Measurements from ENCODE around the gene RHNO1.

Gene RHNO1

DNA sequence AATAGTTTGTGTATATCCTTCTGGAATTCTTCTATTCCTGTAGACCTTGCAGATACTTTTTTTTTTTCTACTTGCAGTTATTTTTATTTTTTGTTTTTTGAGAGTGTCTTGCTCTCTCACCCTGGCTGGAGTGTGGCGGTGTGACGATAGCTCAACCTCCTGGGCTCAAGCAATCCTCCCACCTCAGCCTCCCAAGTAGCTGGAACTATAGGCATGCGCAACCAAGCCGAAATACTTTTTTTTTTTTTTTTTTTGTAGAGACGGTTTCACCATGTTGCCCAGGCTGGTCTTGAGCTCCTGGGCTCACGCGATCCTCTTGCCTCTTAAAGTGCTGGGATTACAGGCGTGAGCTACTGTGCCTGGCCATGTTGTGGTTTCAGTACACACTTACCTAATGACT lies 23.6 kb downstream of the RHNO1 start:
- no peak for DNase-seq (ENCODE audit: low spot score)
- no peaks in the 10 kb centered on the region for H3K27me3 Mint-ChIP-seq (ENCODE audit: low read depth)
- no peaks in the 10 kb centered on the region for H3K4me1 Mint-ChIP-seq (ENCODE audit: low read depth)
- H3K9me3 Mint-ChIP-seq, result no peaks in the 10 kb centered on the region
- H3K27ac Mint-ChIP-seq, result no peak overlapping the region
- H3K36me3 Mint-ChIP-seq (ENCODE audit: low read depth), result no peaks in the 10 kb centered on the region
- no peak overlapping the region for H3K4me3 Mint-ChIP-seq

DNA sequence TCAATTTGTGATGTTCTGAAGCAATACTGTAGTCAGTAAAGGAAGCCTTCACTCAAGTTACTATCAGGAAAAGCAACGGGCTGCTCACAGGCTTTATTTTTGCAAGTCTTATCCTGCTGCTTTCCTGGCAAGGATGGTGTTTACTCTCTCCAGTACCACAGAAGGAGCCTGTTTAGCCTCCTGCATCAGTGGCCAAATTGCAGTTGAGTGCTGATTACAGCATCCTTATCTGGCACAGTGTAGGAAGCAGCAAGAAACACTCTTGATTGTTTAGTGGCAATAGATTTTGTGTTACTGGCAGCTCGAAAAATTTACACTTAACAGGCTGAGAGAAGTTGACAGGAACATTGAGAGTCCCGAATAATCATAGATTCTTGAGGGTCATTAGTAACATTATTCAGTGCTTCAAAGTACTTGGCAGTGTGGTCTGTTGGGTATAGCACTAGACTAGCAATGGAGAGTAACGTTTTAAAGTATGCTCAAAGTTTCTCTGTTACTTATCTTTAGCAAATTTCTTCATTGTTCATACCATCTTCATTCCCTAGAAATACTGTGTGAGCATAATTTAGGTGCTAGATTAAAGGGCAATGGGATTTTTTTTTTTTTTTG lies 25.4 kb downstream of the RHNO1 start:
- Mint-ChIP-seq H3K36me3 (ENCODE audit: low read depth) (no peaks in the 10 kb centered on the region), H3K4me1 (ENCODE audit: low read depth) (no peaks in the 10 kb centered on the region), H3K27ac (no peak overlapping the region), H3K4me3 (no peak overlapping the region), H3K9me3 (no peaks in the 10 kb centered on the region), H3K27me3 (ENCODE audit: low read depth) (no peaks in the 10 kb centered on the region)
- DNase-seq (ENCODE audit: low spot score), result no peak

DNA sequence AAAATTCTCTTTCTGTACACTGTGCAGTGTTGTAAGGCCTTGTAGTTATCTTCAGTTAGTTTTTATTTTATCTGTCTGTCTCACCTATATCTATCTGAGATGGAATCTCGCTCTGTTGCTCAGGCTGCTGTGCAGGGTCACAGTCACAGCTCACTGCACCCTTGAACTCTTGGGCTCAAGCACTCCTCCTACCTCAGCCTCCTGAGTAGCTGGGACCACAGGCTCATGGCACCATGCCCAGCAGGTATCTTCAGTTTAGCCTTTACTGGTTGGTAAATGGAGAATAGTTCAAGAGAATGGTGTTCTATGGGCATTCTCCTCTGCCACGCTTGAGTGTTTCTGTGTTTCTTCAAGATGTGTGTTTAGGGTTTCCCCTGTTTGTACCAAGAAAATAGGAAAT lies 27.2 kb downstream of the RHNO1 start:
- Mint-ChIP-seq H3K27me3 (ENCODE audit: low read depth) (no peaks in the 10 kb centered on the region), H3K36me3 (ENCODE audit: low read depth) (no peaks in the 10 kb centered on the region), H3K9me3 (no peaks in the 10 kb centered on the region), H3K4me3 (no peak overlapping the region), H3K27ac (no peak overlapping the region), H3K4me1 (ENCODE audit: low read depth) (no peaks in the 10 kb centered on the region)
- no peak for DNase-seq (ENCODE audit: low spot score)

DNA sequence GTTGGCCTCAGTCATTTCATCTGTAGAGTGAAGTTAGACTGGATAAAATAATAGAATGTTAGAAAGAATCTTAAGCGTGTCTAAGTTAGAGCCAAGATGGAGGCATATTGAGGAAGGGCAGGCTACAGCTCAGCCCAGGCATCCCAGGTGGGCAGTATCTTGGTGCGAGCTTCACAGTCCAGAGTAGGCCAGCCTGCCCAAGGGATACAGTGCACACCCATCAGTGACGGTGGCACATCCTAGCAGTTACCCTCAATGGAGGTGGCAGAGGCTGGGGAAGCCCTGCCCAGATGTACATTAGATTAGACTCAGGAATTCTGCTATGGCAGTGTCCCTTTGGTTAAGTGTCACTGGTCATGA lies 35.2 kb downstream of the RHNO1 start:
- Mint-ChIP-seq H3K27me3 (ENCODE audit: low read depth) (no peaks in the 10 kb centered on the region), H3K36me3 (ENCODE audit: low read depth) (no peaks in the 10 kb centered on the region), H3K4me3 (no peak overlapping the region), H3K9me3 (no peaks in the 10 kb centered on the region), H3K4me1 (ENCODE audit: low read depth) (no peaks in the 10 kb centered on the region), H3K27ac (no peak overlapping the region)
- no peak for DNase-seq (ENCODE audit: low spot score)

DNA sequence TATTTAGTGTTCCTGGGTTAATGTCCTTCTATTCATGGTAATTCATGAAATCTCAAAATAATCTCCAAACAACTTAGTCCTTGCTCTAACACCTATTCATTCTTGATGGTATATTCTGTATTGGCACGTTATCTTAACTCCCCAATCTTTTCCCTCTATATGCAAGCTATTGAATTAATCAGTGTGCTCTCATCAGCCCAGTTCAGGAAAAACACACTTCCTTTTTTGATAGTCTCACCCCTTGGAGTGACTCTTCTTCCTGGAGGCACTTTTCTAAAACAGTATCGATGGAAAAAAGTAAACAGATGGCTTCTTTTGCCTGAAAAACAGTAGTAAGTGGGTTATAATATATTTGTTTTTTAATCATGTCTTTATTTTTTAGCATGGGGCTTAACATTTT lies 42.2 kb downstream of the RHNO1 start:
- no peak for DNase-seq (ENCODE audit: low spot score)
- Mint-ChIP-seq H3K4me3 (no peak overlapping the region), H3K9me3 (no peaks in the 10 kb centered on the region), H3K36me3 (ENCODE audit: low read depth) (no peaks in the 10 kb centered on the region), H3K27ac (no peak overlapping the region), H3K27me3 (ENCODE audit: low read depth) (no peaks in the 10 kb centered on the region), H3K4me1 (ENCODE audit: low read depth) (no peaks in the 10 kb centered on the region)

DNA sequence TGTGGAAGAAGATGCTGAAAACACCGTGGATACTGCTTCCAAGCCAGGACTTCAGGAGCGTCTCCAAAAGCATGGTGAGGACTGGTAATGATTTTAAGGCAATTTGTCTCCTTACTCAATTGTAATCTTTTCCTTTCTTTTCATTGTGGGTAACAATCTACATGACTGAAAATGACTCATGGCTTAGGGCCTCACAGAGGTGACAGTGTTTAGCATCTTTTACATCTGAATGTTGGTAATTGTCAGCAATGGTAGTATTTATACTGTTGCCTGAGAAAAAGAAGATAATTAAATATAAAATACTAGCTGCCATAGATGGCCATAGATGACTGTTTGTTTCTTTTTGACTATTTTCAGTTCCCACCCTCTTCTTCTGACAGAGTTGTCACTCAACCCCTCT lies 45.3 kb downstream of the RHNO1 start:
- Mint-ChIP-seq H3K4me3 (no peak overlapping the region), H3K27me3 (ENCODE audit: low read depth) (no peaks in the 10 kb centered on the region), H3K9me3 (no peaks in the 10 kb centered on the region), H3K4me1 (ENCODE audit: low read depth) (no peaks in the 10 kb centered on the region), H3K36me3 (ENCODE audit: low read depth) (no peaks in the 10 kb centered on the region), H3K27ac (no peak overlapping the region)
- no peak for DNase-seq (ENCODE audit: low spot score)

DNA sequence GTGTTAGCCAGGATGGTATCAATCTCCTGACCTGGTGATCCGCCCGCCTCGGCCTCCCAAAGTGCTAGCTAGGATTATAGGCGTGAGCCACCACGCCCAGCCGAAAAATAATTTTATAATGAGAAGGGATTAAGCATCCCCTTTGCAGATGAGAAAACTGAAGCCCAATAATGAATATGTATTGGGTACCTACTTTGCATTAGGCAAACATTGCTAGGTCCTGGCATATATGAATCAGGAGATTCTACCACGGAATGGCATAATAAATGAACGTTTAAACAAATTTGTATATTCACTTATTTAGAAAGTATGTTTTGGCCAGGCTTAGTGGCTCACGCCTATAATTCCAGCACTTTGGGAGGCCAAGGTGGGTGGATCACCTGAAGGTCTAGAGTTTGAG lies 46.0 kb downstream of the RHNO1 start:
- no peaks in the 10 kb centered on the region for H3K4me1 Mint-ChIP-seq (ENCODE audit: low read depth)
- no peak overlapping the region for H3K4me3 Mint-ChIP-seq
- no peaks in the 10 kb centered on the region for H3K9me3 Mint-ChIP-seq
- H3K27ac Mint-ChIP-seq, result no peak overlapping the region
- no peaks in the 10 kb centered on the region for H3K27me3 Mint-ChIP-seq (ENCODE audit: low read depth)
- H3K36me3 Mint-ChIP-seq (ENCODE audit: low read depth), result no peaks in the 10 kb centered on the region
- DNase-seq (ENCODE audit: low spot score), result no peak

DNA sequence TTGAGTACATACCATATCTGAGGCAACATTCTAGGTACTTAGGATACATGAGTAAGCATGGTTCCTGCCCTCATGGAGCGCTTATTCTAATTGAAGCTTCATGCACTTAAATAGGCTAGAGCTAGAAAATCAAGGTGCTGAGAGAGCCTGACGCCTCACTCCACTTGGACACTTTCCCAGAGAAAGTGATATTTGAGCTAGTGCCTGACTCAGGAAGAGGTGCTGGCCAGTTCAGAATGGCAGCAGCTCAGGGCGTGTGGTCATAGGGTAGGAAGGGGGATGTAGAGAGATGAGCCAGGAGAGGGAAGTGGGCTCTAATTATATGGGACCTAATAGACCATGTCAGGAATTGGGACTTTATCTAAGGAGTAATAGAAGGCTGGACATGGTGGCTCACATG lies 47.0 kb downstream of the RHNO1 start:
- Mint-ChIP-seq H3K36me3 (ENCODE audit: low read depth) (no peaks in the 10 kb centered on the region), H3K27me3 (ENCODE audit: low read depth) (no peaks in the 10 kb centered on the region), H3K4me1 (ENCODE audit: low read depth) (no peaks in the 10 kb centered on the region), H3K4me3 (no peak overlapping the region), H3K9me3 (no peaks in the 10 kb centered on the region), H3K27ac (no peak overlapping the region)
- no peak for DNase-seq (ENCODE audit: low spot score)

DNA sequence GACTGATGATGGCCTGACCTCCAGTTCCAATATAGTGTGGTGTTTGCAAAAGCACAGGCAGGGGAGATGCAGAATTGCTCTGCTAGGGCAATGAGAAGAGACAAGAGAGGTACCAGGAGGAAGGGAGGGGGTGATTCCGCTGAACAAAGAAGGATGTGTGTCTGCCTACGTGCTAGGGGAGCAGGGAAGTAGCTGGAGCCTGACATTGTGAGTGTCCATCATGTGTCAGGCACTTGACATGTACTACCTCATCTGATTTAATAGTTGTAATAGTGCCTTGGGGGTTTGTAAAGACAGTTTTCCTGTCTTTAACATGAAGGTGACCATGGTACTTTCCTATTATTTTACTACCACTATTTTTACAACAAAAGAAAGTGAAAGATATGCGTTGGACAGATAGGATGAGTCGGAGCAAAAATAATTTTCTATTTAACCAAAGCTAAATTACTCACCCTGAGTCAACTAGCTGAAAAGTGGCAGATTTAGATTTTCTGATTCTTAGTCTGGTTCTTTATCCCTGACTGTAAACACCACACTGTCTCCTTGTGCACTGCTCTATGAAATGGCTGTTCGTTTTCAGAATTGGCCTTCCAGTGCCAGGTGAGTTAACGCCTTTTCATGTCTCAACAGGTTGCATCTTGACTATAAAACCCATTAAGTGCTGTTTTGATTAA lies 48.4 kb downstream of the RHNO1 start:
- Mint-ChIP-seq H3K4me1 (ENCODE audit: low read depth) (no peaks in the 10 kb centered on the region), H3K27ac (no peak overlapping the region), H3K4me3 (no peak overlapping the region), H3K27me3 (ENCODE audit: low read depth) (no peaks in the 10 kb centered on the region), H3K36me3 (ENCODE audit: low read depth) (no peaks in the 10 kb centered on the region), H3K9me3 (no peaks in the 10 kb centered on the region)
- DNase-seq (ENCODE audit: low spot score), result no peak

DNA sequence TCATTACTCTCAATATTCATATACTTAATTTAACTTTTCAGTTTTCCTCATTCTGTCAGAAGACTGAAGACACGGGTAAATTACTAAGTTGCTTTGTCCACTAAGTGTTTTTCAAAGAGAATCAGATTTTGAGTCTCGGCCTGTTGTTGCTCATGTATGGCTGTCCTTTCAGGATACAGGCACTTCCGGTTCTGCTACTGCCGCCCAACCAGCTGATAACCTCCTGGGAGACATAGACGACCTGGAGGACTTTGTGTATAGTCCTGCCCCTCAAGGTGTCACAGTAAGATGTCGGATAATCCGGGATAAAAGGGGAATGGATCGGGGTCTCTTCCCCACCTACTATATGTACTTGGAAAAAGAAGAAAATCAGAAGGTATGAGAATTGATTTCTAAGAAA lies 53.8 kb downstream of the RHNO1 start:
- Mint-ChIP-seq H3K9me3 (no peaks in the 10 kb centered on the region), H3K36me3 (ENCODE audit: low read depth) (peaks cover 7% of the 10 kb centered on the region), H3K27me3 (ENCODE audit: low read depth) (no peaks in the 10 kb centered on the region), H3K4me3 (no peak overlapping the region), H3K4me1 (ENCODE audit: low read depth) (no peaks in the 10 kb centered on the region), H3K27ac (no peak overlapping the region)
- DNase-seq (ENCODE audit: low spot score), result no peak

DNA sequence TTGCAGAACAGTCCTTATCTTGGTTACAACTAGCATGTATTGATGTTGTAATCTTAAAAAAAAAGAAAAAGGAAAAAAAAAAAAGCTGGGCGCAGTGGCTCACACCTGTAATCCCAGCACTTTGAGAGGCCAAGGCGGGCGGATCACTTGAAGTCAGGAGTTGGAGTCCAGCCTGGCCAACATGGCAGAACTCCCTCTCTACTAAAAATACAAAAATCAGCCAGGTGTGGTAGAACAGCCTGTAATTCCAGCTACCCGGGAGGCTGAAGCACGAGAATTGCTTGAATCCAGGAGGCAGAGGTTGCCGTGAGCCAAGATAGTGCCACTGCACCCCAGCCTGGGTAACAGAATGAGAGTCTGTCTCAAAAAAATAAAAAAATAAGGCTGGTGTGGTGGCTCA lies 56.6 kb downstream of the RHNO1 start:
- peaks cover 7% of the 10 kb centered on the region for H3K36me3 Mint-ChIP-seq (ENCODE audit: low read depth)
- no peaks in the 10 kb centered on the region for H3K9me3 Mint-ChIP-seq
- no peaks in the 10 kb centered on the region for H3K4me1 Mint-ChIP-seq (ENCODE audit: low read depth)
- DNase-seq (ENCODE audit: low spot score), result no peak
- H3K27me3 Mint-ChIP-seq (ENCODE audit: low read depth), result no peaks in the 10 kb centered on the region
- H3K27ac Mint-ChIP-seq, result no peak overlapping the region
- H3K4me3 Mint-ChIP-seq, result no peak overlapping the region

DNA sequence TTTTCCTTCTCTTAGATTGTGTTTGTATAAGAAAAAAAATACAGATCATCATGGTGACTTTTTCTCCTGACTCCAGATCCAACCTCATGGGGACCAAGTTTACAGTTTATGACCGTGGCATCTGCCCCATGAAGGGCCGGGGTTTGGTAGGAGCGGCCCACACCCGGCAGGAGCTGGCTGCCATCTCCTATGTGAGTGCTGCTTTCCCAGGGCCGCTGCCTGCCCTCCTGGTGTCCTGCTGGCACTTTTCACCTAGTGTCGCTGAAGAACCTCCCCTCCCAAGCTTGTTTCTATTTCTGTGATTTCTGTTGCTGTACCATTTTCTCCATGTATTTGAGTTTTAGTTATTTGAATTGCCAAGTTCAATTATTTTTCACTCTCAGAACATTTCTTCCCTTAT lies 57.3 kb downstream of the RHNO1 start:
- Mint-ChIP-seq H3K27ac (no peak overlapping the region), H3K4me3 (no peak overlapping the region), H3K36me3 (ENCODE audit: low read depth) (peaks cover 7% of the 10 kb centered on the region), H3K27me3 (ENCODE audit: low read depth) (no peaks in the 10 kb centered on the region), H3K4me1 (ENCODE audit: low read depth) (no peaks in the 10 kb centered on the region), H3K9me3 (no peaks in the 10 kb centered on the region)
- no peak for DNase-seq (ENCODE audit: low spot score)

DNA sequence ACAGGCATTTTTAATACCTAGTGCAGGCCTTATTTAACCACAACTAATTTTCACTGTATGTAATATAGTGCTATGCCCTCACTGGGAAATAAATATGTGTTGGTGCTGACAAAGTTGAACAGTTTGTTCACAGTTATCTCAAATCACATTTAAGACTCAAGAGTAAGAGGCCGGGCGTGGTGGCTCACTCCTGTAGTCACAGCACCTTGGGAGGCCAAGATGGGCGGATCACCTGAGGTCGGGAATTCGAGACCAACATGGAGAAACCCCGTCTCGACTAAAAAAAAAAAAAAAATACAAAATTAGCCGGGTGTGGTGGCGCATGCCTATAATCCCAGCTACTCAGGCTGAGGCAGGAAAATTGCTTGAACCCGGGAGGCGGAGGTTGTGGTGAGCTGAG lies 59.3 kb downstream of the RHNO1 start:
- Mint-ChIP-seq H3K27me3 (ENCODE audit: low read depth) (no peaks in the 10 kb centered on the region), H3K4me3 (no peak overlapping the region), H3K27ac (no peak overlapping the region), H3K36me3 (ENCODE audit: low read depth) (peaks cover 5% of the 10 kb centered on the region), H3K9me3 (no peaks in the 10 kb centered on the region), H3K4me1 (ENCODE audit: low read depth) (no peaks in the 10 kb centered on the region)
- no peak for DNase-seq (ENCODE audit: low spot score)

DNA sequence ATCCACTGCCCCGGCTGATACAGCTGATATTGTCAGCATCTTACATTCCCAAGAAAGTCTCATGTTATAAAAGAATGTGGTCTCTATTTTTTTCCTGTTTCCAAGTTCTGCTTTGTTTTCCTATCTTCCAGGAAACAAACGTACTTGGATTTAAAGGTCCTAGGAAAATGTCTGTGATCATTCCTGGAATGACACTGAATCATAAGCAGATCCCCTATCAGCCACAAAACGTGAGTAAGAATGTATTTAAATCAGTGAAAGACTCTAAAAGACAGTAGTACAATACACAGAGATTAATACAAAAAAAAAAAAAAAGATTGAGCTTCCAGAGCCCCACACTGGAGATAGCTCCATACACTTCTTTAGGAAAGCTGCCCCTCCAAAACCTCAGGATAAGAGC lies 60.5 kb downstream of the RHNO1 start:
- no peaks in the 10 kb centered on the region for H3K27me3 Mint-ChIP-seq (ENCODE audit: low read depth)
- no peak for DNase-seq (ENCODE audit: low spot score)
- H3K27ac Mint-ChIP-seq, result no peak overlapping the region
- no peaks in the 10 kb centered on the region for H3K9me3 Mint-ChIP-seq
- H3K4me3 Mint-ChIP-seq, result no peak overlapping the region
- H3K4me1 Mint-ChIP-seq (ENCODE audit: low read depth), result no peaks in the 10 kb centered on the region
- H3K36me3 Mint-ChIP-seq (ENCODE audit: low read depth), result peaks cover 5% of the 10 kb centered on the region

Data from T-helper 2 cell treated with Interferon-gamma antibody and Interleukin-4, amounts not matched to agents 5 μg/mL and 100 μg/mL, for 36 hours (primary cell).